Neuronal stem cell (in vitro differentiated cells): ENCODE data around the gene GALNS.
"Not testable (repeated sequence)": the region's sequence is repeated elsewhere in the genome, so short reads cannot be mapped to it uniquely, and the experiment has no call there.

ENCODE experiments used
- DNase-seq: peaks from one replicate; pipeline ENCODE4 v3.0.0-alpha.2; 2013; ENCODE audit warnings: low spot score
- H2AFZ ChIP-seq: one replicate; pipeline ENCODE4 v1.6.1; 2013; ENCODE audit warnings: mild to moderate bottlenecking, low read length, inconsistent platforms
- H2AK5ac ChIP-seq: 2 replicates; pipeline ENCODE4 v1.6.1; 2013; ENCODE audit warnings: low read depth, mild to moderate bottlenecking, inconsistent platforms, low read length, moderate library complexity, mixed read lengths
- H2BK120ac ChIP-seq: 2 replicates; pipeline ENCODE4 v1.6.1; 2013; ENCODE audit warnings: low read depth, mild to moderate bottlenecking, inconsistent platforms, low read length, moderate library complexity, mixed read lengths
- H2BK12ac ChIP-seq: one replicate; pipeline ENCODE4 v1.6.1; 2013; ENCODE audit warnings: low read length, inconsistent platforms
- H2BK15ac ChIP-seq: 2 replicates; pipeline ENCODE4 v1.6.1; 2013; ENCODE audit warnings: mild to moderate bottlenecking, low read length, inconsistent platforms, mixed read lengths
- H2BK5ac ChIP-seq: one replicate; pipeline ENCODE4 v1.6.1; 2013; ENCODE audit warnings: inconsistent platforms, mild to moderate bottlenecking, low read length, moderate library complexity
- H3K14ac ChIP-seq: one replicate; pipeline ENCODE4 v1.6.1; 2013; ENCODE audit warnings: low read length, inconsistent platforms
- H3K18ac ChIP-seq: 2 replicates; pipeline ENCODE4 v1.6.1; 2013; ENCODE audit warnings: low read length, inconsistent platforms
- H3K23ac ChIP-seq: 2 replicates; pipeline ENCODE4 v1.6.1; 2013; ENCODE audit warnings: low read depth, mild to moderate bottlenecking, mixed read lengths, low read length, inconsistent platforms; ENCODE audit not compliant: poor library complexity
- H3K27ac ChIP-seq: replicated peaks from 3 replicates; pipeline ENCODE4 v1.5.1; 2013; ENCODE audit warnings: low read length, inconsistent platforms
- H3K27me3 ChIP-seq, 3 experiments: 2 replicates each; pipeline ENCODE4 v1.6.1; 2013; ENCODE audit warnings: low read length in 3 of 3, mild to moderate bottlenecking in 2 of 3, inconsistent platforms in 1 of 3, low read depth in 1 of 3, mixed read lengths in 1 of 3, moderate library complexity in 1 of 3; ENCODE audit not compliant: control insufficient read depth in 3 of 3, insufficient read depth in 3 of 3
- H3K36me3 ChIP-seq, 2 donors: replicated peaks in 1 of 2; 2 replicates each; pipeline ENCODE4 v1.6.1; 2013; ENCODE audit warnings: low read length in 2 of 2; ENCODE audit not compliant: control insufficient read depth in 2 of 2, insufficient read depth in 2 of 2
- H3K4ac ChIP-seq: 2 replicates; pipeline ENCODE4 v1.6.1; 2013; ENCODE audit warnings: inconsistent platforms, mild to moderate bottlenecking, low read length, moderate library complexity
- H3K4me1 ChIP-seq, 2 donors: 1 replicate in 1 of 2; 2 replicates in 1 of 2; pipeline ENCODE4 v1.6.1; 2013; ENCODE audit warnings: low read length in 2 of 2, low read depth in 1 of 2; ENCODE audit not compliant: control insufficient read depth in 2 of 2, insufficient read depth in 1 of 2
- H3K4me2 ChIP-seq: one replicate; pipeline ENCODE4 v1.6.1; 2013; ENCODE audit warnings: mild to moderate bottlenecking, low read length, inconsistent platforms; ENCODE audit not compliant: insufficient read depth, poor library complexity, severe bottlenecking
- H3K4me3 ChIP-seq, 2 donors: 2 replicates each; pipeline ENCODE4 v1.5.1; 2013; ENCODE audit warnings: low read length in 2 of 2, mild to moderate bottlenecking in 2 of 2, inconsistent platforms in 1 of 2, moderate library complexity in 1 of 2
- H3K79me1 ChIP-seq: one replicate; pipeline ENCODE4 v1.6.1; 2013; ENCODE audit warnings: low read depth, mild to moderate bottlenecking, inconsistent platforms, low read length, moderate library complexity
- H3K9ac ChIP-seq: one replicate; pipeline ENCODE4 v1.6.1; 2013; ENCODE audit warnings: mild to moderate bottlenecking, low read depth, low read length, inconsistent platforms; ENCODE audit not compliant: poor library complexity
- H3K9me3 ChIP-seq, 2 donors: replicated peaks in 1 of 2; 2 replicates each; pipeline versions ENCODE3 to v1.6.1; 2013; ENCODE audit warnings: low read length in 2 of 2, mild to moderate bottlenecking in 2 of 2, inconsistent platforms in 1 of 2, low read depth in 1 of 2, mixed read lengths in 1 of 2, moderate library complexity in 1 of 2; ENCODE audit not compliant: control insufficient read depth in 2 of 2, insufficient read depth in 1 of 2
- H4K8ac ChIP-seq: one replicate; pipeline ENCODE4 v1.6.1; 2013; ENCODE audit warnings: low read depth, mild to moderate bottlenecking, inconsistent platforms, low read length, moderate library complexity
- H4K91ac ChIP-seq: one replicate; pipeline ENCODE4 v1.6.1; 2013; ENCODE audit warnings: low read length, low read depth, mild to moderate bottlenecking, inconsistent platforms; ENCODE audit not compliant: poor library complexity
- WGBS, 2 donors: extraction: QIAGEN DNeasy Blood & Tissue Kit; methylation state at CpG; one replicate each; pipeline ENCODE4 v1.1.7; 2013; ENCODE audit warnings: missing lambda C conversion rate in 2 of 2, mixed read lengths in 1 of 2; ENCODE audit not compliant: insufficient read length in 2 of 2, insufficient replicate concordance in 1 of 2; ENCODE audit errors: extremely low coverage in 2 of 2; 5-methylcytosine and 5-hydroxymethylcytosine counted together

GALNS gene

GRCh38 chr16:88771781-88772180 lies 85.0 kb downstream of the GALNS start:
- peaks cover 30 to 43% of the 10 kb centered on the region in 2 donors for H3K4me1 ChIP-seq
- H3K23ac ChIP-seq, H3K9me3 ChIP-seq, H4K91ac ChIP-seq, H3K4me2 ChIP-seq, H3K4ac ChIP-seq, H2AFZ ChIP-seq, H2BK5ac ChIP-seq, H4K8ac ChIP-seq, H3K27ac ChIP-seq, H3K4me3 ChIP-seq, H3K36me3 ChIP-seq, H3K9ac ChIP-seq, DNase-seq: not testable (repeated sequence)
- H2BK15ac ChIP-seq = peak overlapping the region; percentile 45
- H3K27me3 ChIP-seq = peaks cover 0 to 13% (median 0%) of the 10 kb centered on the region in 3 experiments
- H3K79me1 ChIP-seq = peaks cover 11% of the 10 kb centered on the region
- no CpG with 5 or more reads among the region's 23 CpGs for WGBS, 2 donors
- peak overlapping the region; percentile 83 for H3K18ac ChIP-seq
- peak overlapping the region; percentile 46 for H2BK12ac ChIP-seq
- H3K14ac ChIP-seq = peak overlapping the region; percentile 71
- peak overlapping the region; percentile 97 for H2AK5ac ChIP-seq
- H2BK120ac ChIP-seq = peak overlapping the region; percentile 44

GRCh38 chr16:88771294-88771772 lies 85.4 kb downstream of the GALNS start:
- Histone ChIP-seq H2BK12ac (peak overlapping the region; percentile 93), H2AK5ac (peak overlapping the region; percentile 97), H4K91ac (no peak overlapping the region), H4K8ac (no peak overlapping the region), H3K79me1 (peaks cover 7% of the 10 kb centered on the region), H2AFZ (no peak overlapping the region), H3K27me3 (peaks cover 0 to 13% (median 0%) of the 10 kb centered on the region in 3 experiments), H2BK5ac (no peak overlapping the region), H3K4ac (peak overlapping the region; percentile 95), H3K9me3 (peaks cover 0 to 2% of the 10 kb centered on the region in 2 donors), H3K18ac (peak overlapping the region; percentile 94), H3K4me2 (peak overlapping the region; percentile 19), H3K4me1 (peaks cover 30 to 42% of the 10 kb centered on the region in 2 donors), H3K14ac (no peak overlapping the region), H3K36me3 (no peaks in the 10 kb centered on the region), H3K23ac (peak overlapping the region; percentile 99), H2BK15ac (peak overlapping the region; percentile 90), H3K9ac (no peak overlapping the region), H3K4me3 (no peak overlapping the region), H3K27ac (no peak overlapping the region), H2BK120ac (no peak overlapping the region)
- no peak for DNase-seq
- WGBS, 2 donors = no CpG with 5 or more reads among the region's 19 CpGs

- peaks cover 0 to 13% (median 0%) of the 10 kb centered on the region in 3 experiments for H3K27me3 ChIP-seq
- peak overlapping the region; percentile 97 for H2BK12ac ChIP-seq
- no CpG with 5 or more reads among the region's 41 CpGs for WGBS, 2 donors
- H4K8ac ChIP-seq = peak overlapping the region; percentile 43
- DNase-seq = peak; percentile 60
- H4K91ac ChIP-seq = peak overlapping the region; percentile 85
- peak overlapping the region; percentile 18 for H3K4me2 ChIP-seq
- peak overlapping the region; percentile 99 for H2BK15ac ChIP-seq
- peak overlapping the region; percentile 99 for H3K14ac ChIP-seq
- H3K79me1 ChIP-seq = peaks cover 7% of the 10 kb centered on the region
- peaks cover 30 to 42% of the 10 kb centered on the region in 2 donors for H3K4me1 ChIP-seq
- H3K4me3 ChIP-seq = no peak overlapping the region
- H3K27ac ChIP-seq = peak overlapping the region; percentile 56
- peak overlapping the region; percentile 98 for H3K18ac ChIP-seq
- no peak overlapping the region for H2AFZ ChIP-seq
- H3K4ac ChIP-seq = peak overlapping the region; percentile 97
- peaks cover 0 to 2% of the 10 kb centered on the region in 2 donors for H3K9me3 ChIP-seq
- peak overlapping the region; percentile 81 for H2BK120ac ChIP-seq
- H3K23ac ChIP-seq = peak overlapping the region; percentile 99
- H2AK5ac ChIP-seq = peak overlapping the region; percentile 100
- no peaks in the 10 kb centered on the region for H3K36me3 ChIP-seq
- H2BK5ac ChIP-seq = peak overlapping the region; percentile 82
- H3K9ac ChIP-seq = peak overlapping the region; percentile 77
These were observed 86.1 kb downstream of the GALNS start for GRCh38 chr16:88770461-88771293.
